Large intestine (tissue), 1 donor: ENCODE measurements around the gene PPFIA3. TPM values are rescaled to one million over a fixed set of nuclear protein-coding genes. Genes with fewer than 3 reads are reported as not detected.

Experiments used
- polyA plus RNA-seq: library from polyadenylated mRNA; unstranded; fragments of 120-200 nt; gene quantifications from one replicate; pipeline ENCODE4 v1.2.1, GENCODE V29; 2013

PPFIA3 gene
- polyA plus RNA-seq, 1 donor, result 5.9 TPM

Other genes with a start within 250 kb of the PPFIA3 start
- gene PPP1R15A, start 247.1 kb upstream of the PPFIA3 start, polyA plus RNA-seq, result 80.5 TPM
- gene TULP2, start 220.8 kb upstream of the PPFIA3 start, polyA plus RNA-seq, result 0.28 TPM
- gene NUCB1, start 219.2 kb upstream of the PPFIA3 start, polyA plus RNA-seq, result 237 TPM
- gene DHDH, start 185.8 kb upstream of the PPFIA3 start, polyA plus RNA-seq, result 5.2 TPM
- 129 TPM for gene BAX, start 164.7 kb upstream of the PPFIA3 start, polyA plus RNA-seq
- 6,937 TPM for gene FTL, start 154.2 kb upstream of the PPFIA3 start, polyA plus RNA-seq
- gene GYS1, start 126.2 kb upstream of the PPFIA3 start, polyA plus RNA-seq, result 39.1 TPM
- gene RUVBL2, start 125.7 kb upstream of the PPFIA3 start, polyA plus RNA-seq, result 65.0 TPM
- not detected for gene LHB, start 102.5 kb upstream of the PPFIA3 start, polyA plus RNA-seq
- gene CGB3, start 95.2 kb upstream of the PPFIA3 start, polyA plus RNA-seq, result not detected
- not detected for gene CGB2, start 87.7 kb upstream of the PPFIA3 start, polyA plus RNA-seq
- not detected for gene CGB1, start 82.6 kb upstream of the PPFIA3 start, polyA plus RNA-seq
- gene CGB5, start 75.7 kb upstream of the PPFIA3 start, polyA plus RNA-seq, result not detected
- not detected for gene CGB8, start 70.4 kb upstream of the PPFIA3 start, polyA plus RNA-seq
- 0.06 TPM for gene CGB7, start 61.8 kb upstream of the PPFIA3 start, polyA plus RNA-seq
- gene NTF4, start 54.7 kb upstream of the PPFIA3 start, polyA plus RNA-seq, result 0.16 TPM
- gene KCNA7, start 46.8 kb upstream of the PPFIA3 start, polyA plus RNA-seq, result 0.01 TPM
- gene SNRNP70, start 34.1 kb upstream of the PPFIA3 start, polyA plus RNA-seq, result 295 TPM
- gene LIN7B, start 5.2 kb upstream of the PPFIA3 start, polyA plus RNA-seq, result 7.8 TPM
- 1.4 TPM for gene C19orf73, start 401 bp upstream of the PPFIA3 start, polyA plus RNA-seq
- 1.8 TPM for gene HRC, start 35.9 kb downstream of the PPFIA3 start, polyA plus RNA-seq
- 17.5 TPM for gene TRPM4, start 38.2 kb downstream of the PPFIA3 start, polyA plus RNA-seq
- 0.61 TPM for gene SLC6A16, start 205.6 kb downstream of the PPFIA3 start, polyA plus RNA-seq
- 5.9 TPM for gene CD37, start 215.9 kb downstream of the PPFIA3 start, polyA plus RNA-seq
- gene TEAD2, start 242.9 kb downstream of the PPFIA3 start, polyA plus RNA-seq, result 17.2 TPM
- 0.91 TPM for gene DKKL1, start 244.3 kb downstream of the PPFIA3 start, polyA plus RNA-seq